ENCODE data around the gene HSPA1L.
"Not testable (repeated sequence)": the region's sequence is repeated elsewhere in the genome, so short reads cannot be mapped to it uniquely, and the experiment has no call there.

HSPA1L gene

GRCh38 chr6:31836474-31837368 lies 21.6 kb upstream of the HSPA1L start:
- no peak for DNase-seq

- DNase-seq = no peak
Observed at GRCh38 chr6:31836047-31836473, 21.0 kb upstream of the HSPA1L start.

- DNase-seq = peak; percentile 83 to 94
Observed at GRCh38 chr6:31834367-31835250, 19.5 kb upstream of the HSPA1L start.

- no peak for DNase-seq
Observed at GRCh38 chr6:31831350-31832215, 16.5 kb upstream of the HSPA1L start.

- DNase-seq = no peak
Observed at GRCh38 chr6:31830886-31831335, 15.8 kb upstream of the HSPA1L start.

GRCh38 chr6:31829633-31830283 lies 14.7 kb upstream of the HSPA1L start:
- DNase-seq = peak in 1 of 2 experiments; percentile 42

- peak; percentile 95 to 96 for DNase-seq
Observed at GRCh38 chr6:31827286-31828079, 12.4 kb upstream of the HSPA1L start, which contains the start of gene HSPA1B. HSPA1B (plus strand) TSS chr6:31827738; CDS start chr6:31827951, 213 bp downstream.

GRCh38 chr6:31826793-31827285 lies 11.8 kb upstream of the HSPA1L start:
- DNase-seq = peak in 1 of 2 experiments; percentile 65

- no peak for DNase-seq
Observed at GRCh38 chr6:31825553-31825952, 10.5 kb upstream of the HSPA1L start.

GRCh38 chr6:31823592-31824196 lies 8.6 kb upstream of the HSPA1L start:
- DNase-seq = not testable (repeated sequence)

- no peak for DNase-seq
Observed at GRCh38 chr6:31822036-31822821, 7.1 kb upstream of the HSPA1L start.

GRCh38 chr6:31821301-31822035 lies 6.4 kb upstream of the HSPA1L start:
- DNase-seq = peak in 1 of 2 experiments; percentile 5

- not testable (repeated sequence) for DNase-seq
Observed at GRCh38 chr6:31820399-31820798, 5.3 kb upstream of the HSPA1L start.

GRCh38 chr6:31819871-31820299 lies 4.8 kb upstream of the HSPA1L start:
- DNase-seq = no peak

- DNase-seq = not testable (repeated sequence)
Observed at GRCh38 chr6:31817929-31818511, 2.9 kb upstream of the HSPA1L start.

GRCh38 chr6:31817133-31817928 lies 2.2 kb upstream of the HSPA1L start:
- not testable (repeated sequence) for DNase-seq

GRCh38 chr6:31814677-31815024 lies 432 bp downstream of the HSPA1L start:
- peak; percentile 68 to 90 for DNase-seq

Measured in NCI-H187 (cell line).